OCI-LY3 (cell line): ENCODE data around the gene C6orf15.

Source experiments
- CTCF ChIP-seq: fragments of 200-600, 300-600 bp; sonication (generic); IDR thresholded peaks from 2 replicates; pipeline ENCODE4 v1.5.1; 2014; ENCODE audit warnings: antibody characterized with exemption, low read length, low read depth
- EZH2phosphoT487 ChIP-seq: fragments of 200-600 bp; shearing (Covaris generic); IDR thresholded peaks from 2 replicates; pipeline ENCODE4 v1.6.1; 2018; ENCODE audit warnings: antibody characterized with exemption, mixed run types, low read depth

GRCh38 chr6:31098449-31098938 is 13.9 kb downstream of the C6orf15 start:
- TF ChIP-seq CTCF (no peak), EZH2phosphoT487 (no peak)
